HG03108 (cell line): ENCODE data around the gene SLIT1.
A peak's percentile ranks its signal among the peaks of the same experiment; 100 is the strongest.

Experiments
- ATAC-seq: cut with Tn5 transposase; IDR thresholded peaks from one replicate; pipeline ENCODE4 v1.9.1; 2021; ENCODE audit warnings: moderate library complexity; ENCODE audit not compliant: unreplicated experiment

The SLIT1 gene

GRCh38 chr10:97028832-97029178 is 157.0 kb downstream of the SLIT1 start:
- ATAC-seq, result no peak

- no peak for ATAC-seq
These were observed 157.5 kb downstream of the SLIT1 start for GRCh38 chr10:97028126-97028831.

- no peak for ATAC-seq
These were observed 160.0 kb downstream of the SLIT1 start for GRCh38 chr10:97025613-97026242.

GRCh38 chr10:97024168-97025073 is 161.3 kb downstream of the SLIT1 start:
- no peak for ATAC-seq

GRCh38 chr10:97023401-97024167 is 162.2 kb downstream of the SLIT1 start:
- no peak for ATAC-seq

GRCh38 chr10:97022616-97023015 is 163.1 kb downstream of the SLIT1 start:
- no peak for ATAC-seq

- no peak for ATAC-seq
These were observed 165.0 kb downstream of the SLIT1 start for GRCh38 chr10:97020452-97021400.

- ATAC-seq, result no peak
These were observed 166.4 kb downstream of the SLIT1 start for GRCh38 chr10:97019213-97019844.

- ATAC-seq, result no peak
These were observed 167.2 kb downstream of the SLIT1 start for GRCh38 chr10:97018251-97019212.

- ATAC-seq, result no peak
These were observed 168.3 kb downstream of the SLIT1 start for GRCh38 chr10:97017474-97017903.

GRCh38 chr10:97016728-97017473 is 168.9 kb downstream of the SLIT1 start:
- ATAC-seq, result peak; percentile 87

- ATAC-seq, result no peak
These were observed 170.5 kb downstream of the SLIT1 start for GRCh38 chr10:97015240-97015639.

- ATAC-seq, result no peak
These were observed 171.8 kb downstream of the SLIT1 start for GRCh38 chr10:97013983-97014382.

- no peak for ATAC-seq
These were observed 172.2 kb downstream of the SLIT1 start for GRCh38 chr10:97013568-97013967.

GRCh38 chr10:97012470-97012869 is 173.3 kb downstream of the SLIT1 start:
- ATAC-seq, result no peak

- no peak for ATAC-seq
These were observed 174.4 kb downstream of the SLIT1 start for GRCh38 chr10:97011397-97011796.

- ATAC-seq, result no peak
These were observed 175.0 kb downstream of the SLIT1 start for GRCh38 chr10:97010695-97011206.
